HL-60 (cell line): Measurements from ENCODE around the gene UBE2V1.
"Not testable (repeated sequence)": the region's sequence is repeated elsewhere in the genome, so short reads cannot be mapped to it uniquely, and the experiment has no call there.

Source experiments
- CTCF ChIP-seq: IDR thresholded peaks from one replicate; pipeline ENCODE4 v1.5.1; 2011; ENCODE audit warnings: low read length, control low read depth, inconsistent platforms; ENCODE audit not compliant: insufficient read depth
- GABPA ChIP-seq: IDR thresholded peaks from 2 replicates; pipeline ENCODE4 v1.6.1; 2012; ENCODE audit warnings: low read depth
- POLR2AphosphoS5 ChIP-seq: IDR thresholded peaks from 2 replicates; pipeline ENCODE4 v1.6.1; 2012; ENCODE audit warnings: low read depth
- REST ChIP-seq: IDR thresholded peaks from 2 replicates; pipeline ENCODE4 v1.6.1; 2012; ENCODE audit warnings: low read depth; ENCODE audit not compliant: insufficient replicate concordance
- SPI1 ChIP-seq: IDR thresholded peaks from 2 replicates; pipeline ENCODE4 v1.6.1; 2012; ENCODE audit warnings: low read depth, mild to moderate bottlenecking, borderline replicate concordance

- TF ChIP-seq CTCF, REST, POLR2AphosphoS5, GABPA, SPI1: not testable (repeated sequence)
Observed at GRCh38 chr20:50135157-50135556, 22.2 kb upstream of the UBE2V1 start.
